IMR-90 (cell line): ENCODE results near the gene CYTH4.

ENCODE experiments used
- BHLHE40 ChIP-seq: fragments of 150-350 bp; IDR thresholded peaks from 2 replicates; pipeline ENCODE4 v1.6.1; 2016; ENCODE audit warnings: mild to moderate bottlenecking, low read depth, low read length
- CEBPB ChIP-seq: IDR thresholded peaks from 2 replicates; pipeline ENCODE4 v1.6.1; 2012; ENCODE audit warnings: low read depth, low read length, improper control_type of control experiment
- CTCF ChIP-seq: conservative IDR thresholded peaks from 2 replicates; pipeline ENCODE4 v1.5.1; 2012; ENCODE audit warnings: mild to moderate bottlenecking, low read depth, low read length, improper control_type of control experiment
- FOS ChIP-seq: fragments of 150-350 bp; IDR thresholded peaks from 2 replicates; pipeline ENCODE4 v1.6.1; 2016; ENCODE audit warnings: low read depth, low read length
- NFE2L2 ChIP-seq: fragments of 150-350 bp; IDR thresholded peaks from 2 replicates; pipeline ENCODE4 v1.6.1; 2016; ENCODE audit warnings: low read depth, mild to moderate bottlenecking, low read length
- POLR2A ChIP-seq: IDR thresholded peaks from 2 replicates; pipeline ENCODE4 v1.6.1; 2012; ENCODE audit warnings: mild to moderate bottlenecking, low read depth, low read length
- RFX5 ChIP-seq: IDR thresholded peaks from 2 replicates; pipeline ENCODE4 v1.8.0; 2012; ENCODE audit warnings: low read depth, mild to moderate bottlenecking, low read length, moderate library complexity
- SMC3 ChIP-seq: fragments of 150-350 bp; IDR thresholded peaks from 2 replicates; pipeline ENCODE4 v1.6.1; 2016; ENCODE audit warnings: low read depth, mild to moderate bottlenecking, antibody characterized with exemption, low read length, moderate library complexity
- USF2 ChIP-seq: fragments of 150-350 bp; IDR thresholded peaks from 2 replicates; pipeline ENCODE4 v1.6.1; 2017; ENCODE audit warnings: mild to moderate bottlenecking, antibody characterized with exemption, low read length, low read depth

GRCh38 chr22:37358917-37359316 is 76.6 kb downstream of the CYTH4 start:
- TF ChIP-seq POLR2A, result no peak
- no peak for TF ChIP-seq CTCF
- no peak for TF ChIP-seq RFX5
- no peak for TF ChIP-seq CEBPB
- no peak for TF ChIP-seq FOS
- TF ChIP-seq USF2, result no peak
- TF ChIP-seq BHLHE40, result no peak
- no peak for TF ChIP-seq SMC3
- no peak for TF ChIP-seq NFE2L2
